Motor neuron (in vitro differentiated cells): ENCODE data around the gene SYCP2L. TPM values are rescaled to one million over a fixed set of nuclear protein-coding genes. Genes with fewer than 3 reads are reported as not detected.
A peak's percentile ranks its signal among the peaks of the same experiment; 100 is the strongest.
"Not testable (repeated sequence)": the region's sequence is repeated elsewhere in the genome, so short reads cannot be mapped to it uniquely, and the experiment has no call there.

Experiments used
- ATAC-seq, 8 experiments: fragments of 200-7000 bp; cut with Tn5 transposase; replicated peaks in 6 of 8; 2 replicates each; pipeline ENCODE4 v1.8.0; 2021; ENCODE audit warnings: mild to moderate bottlenecking in 8 of 8, moderate library complexity in 8 of 8
- H3K27ac ChIP-seq, 2 donors: fragments of 250-450 bp; sonication (Bioruptor Pico); 2 replicates each; pipeline ENCODE4 v1.9.0; 2021; ENCODE audit warnings: antibody characterized with exemption in 2 of 2, mild to moderate bottlenecking in 2 of 2, moderate library complexity in 1 of 2
- H3K4me1 ChIP-seq, 2 donors: fragments of 250-450 bp; sonication (Bioruptor Pico); replicated peaks in 1 of 2; 2 replicates each; pipeline ENCODE4 v1.6.1; 2021; ENCODE audit warnings: antibody characterized with exemption in 2 of 2, mild to moderate bottlenecking in 2 of 2, moderate library complexity in 1 of 2
- H3K4me3 ChIP-seq, 5 donors: fragments of 250-450 bp; sonication (Bioruptor Pico); 2 replicates each; pipeline ENCODE4 v1.9.0; 2021; ENCODE audit warnings: antibody characterized with exemption in 5 of 5, mild to moderate bottlenecking in 5 of 5, moderate library complexity in 4 of 5
- WGBS, 10 experiments: fragments of 450-650 bp; shearing (Covaris generic); methylation state at CpG; one replicate each; pipeline ENCODE4 v1.0.0; 2022; 5-methylcytosine and 5-hydroxymethylcytosine counted together
- in situ Hi-C, 9 experiments: fragments of 400-800 bp; cut with MboI; loops; one replicate each; pipeline ENCODE4 v1.15.0; 2021; ENCODE audit warnings: low sequenced_read_pairs in 9 of 9, low pct_unique_long_range_greater_than_20kb in 2 of 9; ENCODE audit not compliant: unreplicated experiment in 9 of 9
- total RNA-seq, 8 experiments: library from RNA; unstranded; fragments of 300-600 nt; gene quantifications; 2 replicates each; pipeline versions ENCODE4 v1.2.3 to v1.2.4, GENCODE V29; 2022

The SYCP2L gene
- total RNA-seq, 8 experiments from 2014 or later, result 1.0 to 3.3 (median 2.5) TPM; not detected in 1

DNA sequence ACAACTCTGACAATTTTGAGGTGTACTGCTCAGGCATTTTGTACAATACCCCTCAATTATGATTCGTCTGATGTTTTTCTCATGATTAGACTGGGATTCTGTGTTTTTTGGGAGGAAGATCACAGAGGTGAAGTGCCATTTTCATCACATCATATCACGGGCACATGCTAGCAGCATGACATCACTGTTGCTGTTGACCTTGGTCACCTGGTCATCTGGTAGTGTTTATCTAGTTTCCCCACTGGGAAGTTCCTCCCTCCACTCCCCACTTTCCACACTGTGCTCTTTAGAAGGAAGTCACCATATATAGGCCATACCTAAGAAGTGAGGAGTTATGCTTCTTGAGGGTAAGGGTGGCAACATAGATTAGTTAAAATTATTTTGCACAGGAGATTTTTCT is 25.8 kb upstream of the SYCP2L start:
- no peaks in the 10 kb centered on the region for H3K4me1 ChIP-seq
- 40 to 93% (median 50%) methylated on average over 1 to 2 of the region's 2 CpGs; no CpG with 5 or more reads in 1 of the 10 experiments for WGBS, 10 experiments
- ATAC-seq, result no peak
- in situ Hi-C loops, result no loop called here
- no peak overlapping the region for H3K4me3 ChIP-seq
- H3K27ac ChIP-seq, result no peak overlapping the region

DNA sequence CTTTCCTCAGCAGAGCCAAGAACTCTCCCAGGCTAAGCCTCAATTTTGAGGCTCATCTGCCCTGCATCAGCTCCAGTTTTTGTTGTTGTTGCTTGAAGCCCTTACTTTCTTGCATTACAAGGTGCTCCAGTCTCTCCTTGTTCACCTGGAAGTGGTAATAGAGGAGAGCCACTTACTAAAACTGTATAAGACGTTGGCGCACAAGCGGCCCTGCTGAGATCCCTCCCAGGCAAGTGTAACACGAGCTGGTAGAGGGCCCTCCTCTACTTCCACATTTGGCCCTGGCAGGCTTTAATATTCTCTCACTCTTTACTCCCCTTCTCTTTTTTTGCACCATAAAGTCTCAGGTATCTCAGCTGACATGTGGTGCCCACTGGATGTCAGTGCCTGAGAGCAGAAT is 24.5 kb upstream of the SYCP2L start:
- ATAC-seq, result no peak
- Histone ChIP-seq H3K27ac (no peak overlapping the region), H3K4me1 (no peaks in the 10 kb centered on the region), H3K4me3 (no peak overlapping the region)
- in situ Hi-C loops, result no loop called here
- 55 to 84% (median 78%) methylated on average over 1 to 4 of the region's 4 CpGs; no CpG with 5 or more reads in 6 of the 10 experiments for WGBS, 10 experiments

DNA sequence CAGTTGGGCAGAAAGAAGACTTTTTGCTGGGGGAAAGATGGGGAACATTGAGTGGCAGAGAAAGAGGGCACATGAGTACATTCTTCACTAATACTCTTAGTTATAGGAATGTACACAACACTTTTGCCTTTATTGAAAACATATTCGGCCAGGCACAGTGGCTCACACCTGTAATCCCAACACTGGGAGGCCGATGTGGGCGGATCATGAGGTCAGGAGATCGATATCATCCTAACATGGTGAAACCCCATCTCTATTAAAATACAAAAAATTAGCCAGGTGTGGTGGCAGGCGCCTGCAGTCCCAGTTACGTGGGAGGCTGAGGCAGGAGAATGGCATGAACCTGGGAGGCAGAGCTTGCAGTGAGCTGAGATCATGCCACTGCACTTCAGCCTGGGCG is 23.8 kb upstream of the SYCP2L start:
- H3K4me3 ChIP-seq, ATAC-seq, H3K27ac ChIP-seq, in situ Hi-C loops, H3K4me1 ChIP-seq: not testable (repeated sequence)
- 68 to 100% (median 90%) methylated on average over 1 to 6 of the region's 7 CpGs; no CpG with 5 or more reads in 1 of the 10 experiments for WGBS, 10 experiments

DNA sequence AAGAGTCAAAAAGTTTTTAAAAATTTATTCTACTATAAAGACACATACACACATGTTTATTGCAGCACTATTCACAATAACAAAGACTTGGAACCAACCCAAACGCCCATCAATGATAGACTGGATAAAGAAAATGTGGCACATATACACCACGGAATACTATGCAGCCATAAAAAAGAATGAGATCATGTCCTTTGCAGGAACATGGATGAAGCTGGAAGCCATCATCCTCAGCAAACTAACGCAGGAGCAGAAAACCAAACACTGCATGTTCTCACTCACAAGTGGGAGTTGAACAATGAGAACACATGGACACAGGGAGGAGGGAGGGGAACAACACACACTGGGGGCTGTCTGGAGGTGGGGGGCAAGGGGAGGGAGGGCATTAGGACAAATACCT is 20.1 kb upstream of the SYCP2L start:
- WGBS, 10 experiments, result 0 to 85% (median 67%) methylated on average over 1 to 3 of the region's 3 CpGs; no CpG with 5 or more reads in 3 of the 10 experiments
- H3K4me3 ChIP-seq, in situ Hi-C loops, H3K4me1 ChIP-seq, H3K27ac ChIP-seq, ATAC-seq: not testable (repeated sequence)

DNA sequence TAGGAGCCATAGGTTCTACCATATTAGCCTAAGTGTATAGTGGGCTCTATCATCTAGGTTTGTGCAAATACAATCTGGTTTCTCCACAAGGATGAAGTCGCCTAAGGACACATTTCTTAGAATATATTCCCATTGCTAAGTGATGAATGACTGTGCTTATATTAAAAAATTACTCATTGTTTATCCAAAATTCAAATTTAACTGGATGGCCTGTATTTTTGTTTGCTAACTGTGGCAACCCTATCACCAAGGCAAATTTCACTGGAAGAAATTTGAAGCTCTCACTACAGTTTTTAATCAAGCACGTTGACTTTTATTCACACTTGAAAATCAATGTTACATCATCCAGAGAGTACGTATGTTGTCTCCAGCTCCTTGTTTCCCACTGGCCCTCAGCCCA is 18.9 kb upstream of the SYCP2L start:
- peak in 1 of 8 experiments; percentile 71 for ATAC-seq
- H3K27ac ChIP-seq, result no peak overlapping the region
- WGBS, 10 experiments, result 20 to 100% (median 82%) methylated on average over 1 to 3 of the region's 3 CpGs; no CpG with 5 or more reads in 1 of the 10 experiments
- H3K4me3 ChIP-seq, result no peak overlapping the region
- H3K4me1 ChIP-seq, result no peaks in the 10 kb centered on the region
- in situ Hi-C loops, result no loop called here

DNA sequence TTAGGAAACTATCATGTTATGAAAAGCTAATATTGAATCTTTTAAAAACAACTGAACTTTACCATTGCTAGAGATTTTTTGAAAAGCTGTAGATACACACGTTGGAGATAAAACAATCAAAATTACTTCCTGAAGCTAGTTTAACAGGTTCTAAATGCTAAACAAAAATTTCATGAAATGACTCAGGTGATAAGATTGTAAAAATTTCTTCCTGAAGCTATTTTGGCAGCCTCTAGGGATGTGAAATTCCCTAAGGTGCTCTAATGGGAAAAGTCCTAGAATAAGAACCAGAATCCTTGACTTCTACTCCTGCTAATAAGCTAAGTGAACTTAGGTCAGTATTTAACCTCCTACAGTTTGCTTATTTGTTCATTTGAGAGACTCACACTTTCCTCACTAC is 13.5 kb upstream of the SYCP2L start:
- Histone ChIP-seq H3K27ac (no peak overlapping the region), H3K4me1 (no peaks in the 10 kb centered on the region), H3K4me3 (no peak overlapping the region)
- ATAC-seq, result no peak
- in situ Hi-C loops, result no loop called here
- WGBS, 10 experiments, result 0 to 90% (median 43%) methylated on average over 1 of the region's 1 CpG; no CpG with 5 or more reads in 1 of the 10 experiments

- 92 to 100% methylated on average over 1 to 2 of the region's 6 CpGs; no CpG with 5 or more reads in 8 of the 10 experiments for WGBS, 10 experiments
These were observed 12.6 kb upstream of the SYCP2L start for GRCh38 chr6:10874207-10874606.

GRCh38 chr6:10875026-10875425 is 11.8 kb upstream of the SYCP2L start:
- WGBS, 10 experiments, result 0 to 72% (median 59%) methylated on average over 1 to 4 of the region's 4 CpGs; no CpG with 5 or more reads in 3 of the 10 experiments
- ATAC-seq, result no peak
- no peaks in the 10 kb centered on the region for H3K4me1 ChIP-seq
- in situ Hi-C loops, result no loop called here
- no peak overlapping the region for H3K4me3 ChIP-seq
- H3K27ac ChIP-seq, result no peak overlapping the region

More at GRCh38 chr6:10874207-10874606, 12.6 kb upstream of the SYCP2L start:
- no peak for ATAC-seq
- in situ Hi-C loops, result no loop called here
- no peak overlapping the region for H3K27ac ChIP-seq
- H3K4me1 ChIP-seq, result no peaks in the 10 kb centered on the region
- no peak overlapping the region for H3K4me3 ChIP-seq

DNA sequence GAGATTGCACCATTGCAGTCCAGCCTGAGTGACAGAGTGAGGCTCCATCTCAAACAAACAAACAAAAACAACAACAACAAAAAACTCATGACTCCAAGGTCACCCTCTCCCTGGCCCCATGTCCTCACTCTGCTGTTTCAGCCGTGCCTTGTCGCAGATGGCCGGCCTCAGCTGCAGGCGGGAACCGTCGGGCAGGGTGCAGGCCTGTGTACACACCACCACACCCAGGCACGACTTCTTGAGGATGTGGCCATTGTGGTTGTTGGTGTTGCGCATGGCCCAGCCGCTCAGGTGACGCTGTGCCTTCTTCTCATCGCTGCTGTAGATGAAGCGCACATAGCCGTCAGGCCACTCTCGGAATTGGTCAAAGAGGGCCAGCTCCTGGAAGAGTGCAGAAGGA is 9.8 kb upstream of the SYCP2L start:
- in situ Hi-C loops, result no loop called here
- H3K27ac ChIP-seq, result no peak overlapping the region
- no peaks in the 10 kb centered on the region for H3K4me1 ChIP-seq
- ATAC-seq, result no peak
- H3K4me3 ChIP-seq, result no peak overlapping the region
- 86 to 100% (median 90%) methylated on average over 2 to 8 of the region's 14 CpGs; no CpG with 5 or more reads in 3 of the 10 experiments for WGBS, 10 experiments

DNA sequence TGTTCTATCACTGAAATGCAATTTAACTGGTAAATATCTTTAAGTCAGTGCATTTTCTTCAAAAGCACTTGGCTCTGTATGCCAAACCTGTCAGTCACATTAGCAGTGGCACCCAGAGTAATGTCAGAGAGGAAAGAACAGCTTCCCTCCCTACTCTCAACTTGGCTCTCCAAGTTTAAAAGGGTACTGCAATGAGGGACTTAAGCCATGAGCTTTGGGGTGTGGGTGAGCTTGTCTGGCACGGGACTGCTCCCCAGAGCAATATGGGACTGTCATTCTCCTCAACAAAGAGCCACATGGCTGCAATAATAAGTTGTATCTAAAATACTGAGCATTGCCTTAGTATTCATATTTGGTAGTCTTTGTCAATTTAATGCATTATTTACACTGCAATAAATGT is 9.0 kb upstream of the SYCP2L start:
- Histone ChIP-seq H3K4me3 (no peak overlapping the region), H3K4me1 (no peaks in the 10 kb centered on the region), H3K27ac (no peak overlapping the region)
- in situ Hi-C loops, result no loop called here
- ATAC-seq, result no peak
- 57 to 83% (median 67%) methylated on average over 1 of the region's 1 CpG; no CpG with 5 or more reads in 7 of the 10 experiments for WGBS, 10 experiments

- H3K27ac ChIP-seq, result no peak overlapping the region
- no peak overlapping the region for H3K4me3 ChIP-seq
- WGBS, 10 experiments, result 81 to 100% (median 90%) methylated on average over 1 to 2 of the region's 2 CpGs; no CpG with 5 or more reads in 6 of the 10 experiments
- in situ Hi-C loops, result no loop called here
- ATAC-seq, result no peak
- no peaks in the 10 kb centered on the region for H3K4me1 ChIP-seq
These were observed 6.5 kb upstream of the SYCP2L start for GRCh38 chr6:10880366-10880765.

DNA sequence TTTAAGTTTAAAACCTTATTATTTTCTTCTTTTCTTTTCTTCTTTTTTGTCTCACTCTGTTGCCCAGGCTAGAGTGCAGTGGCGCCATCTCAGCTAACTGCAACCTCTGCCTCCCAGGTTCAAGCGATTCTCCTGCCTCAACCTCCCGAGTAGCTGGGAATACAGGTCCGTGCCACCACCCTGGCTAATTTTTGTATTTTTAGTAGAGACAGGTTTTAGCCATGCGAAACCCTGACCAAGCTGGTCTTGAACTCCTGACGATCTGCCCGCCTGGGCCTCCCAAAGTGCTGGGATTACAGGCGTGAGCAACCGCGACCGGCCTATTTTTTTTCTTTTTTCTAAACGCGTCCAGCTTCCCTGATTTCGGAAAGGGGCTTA is 4.6 kb upstream of the SYCP2L start:
- ATAC-seq, H3K4me1 ChIP-seq, H3K4me3 ChIP-seq, in situ Hi-C loops, H3K27ac ChIP-seq: not testable (repeated sequence)
- 13 to 63% (median 32%) methylated on average over 2 to 13 of the region's 14 CpGs; no CpG with 5 or more reads in 2 of the 10 experiments for WGBS, 10 experiments

DNA sequence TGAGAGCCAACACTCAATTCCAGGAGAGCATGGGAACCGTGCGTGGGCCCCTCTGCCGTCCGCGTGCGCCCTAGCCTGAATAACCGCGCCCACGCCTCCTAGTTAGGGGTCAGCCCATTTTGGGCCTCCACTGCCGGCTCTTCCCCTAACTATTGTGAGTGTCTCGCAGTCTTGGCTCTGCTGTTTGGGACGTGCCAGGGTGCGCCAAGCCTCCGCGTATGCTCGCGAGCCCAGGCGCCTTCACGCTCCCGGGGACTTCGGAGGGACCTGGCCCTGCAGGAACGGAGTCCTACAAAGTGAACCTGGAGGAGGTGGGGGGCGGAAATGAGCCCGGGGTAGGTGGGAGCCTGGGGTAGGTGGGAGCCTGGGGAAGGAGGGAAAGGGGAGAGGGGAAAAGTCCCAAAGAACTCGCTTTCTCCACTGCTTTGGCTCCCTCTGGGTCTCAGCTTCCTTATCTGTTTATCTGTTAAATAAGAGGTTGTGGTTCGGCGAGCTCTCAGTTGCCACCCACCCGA is 4.1 kb upstream of the SYCP2L start:
- Histone ChIP-seq H3K4me3 (no peak overlapping the region), H3K4me1 (peaks cover 0 to 6% of the 10 kb centered on the region in 2 donors), H3K27ac (no peak overlapping the region)
- in situ Hi-C loops, result no loop called here
- 0 to 25% (median 12%) methylated on average over 1 to 9 of the region's 28 CpGs; no CpG with 5 or more reads in 6 of the 10 experiments for WGBS, 10 experiments
- ATAC-seq, result no peak
